Calu3 (cell line): ENCODE results near the gene VDAC1. TPM values are rescaled to one million over a fixed set of nuclear protein-coding genes. Genes with fewer than 3 reads are reported as not detected.
A peak's percentile ranks its signal among the peaks of the same experiment; 100 is the strongest.

Experiments used
- BruUV-seq: library from RNA; stranded (reverse); fragments of 400-500 nt; replicated peaks from 2 replicates; lab custom pipeline; 2021; lab: Mats Ljungman, UMichigan
- CTCF ChIA-PET: fragments of 300-600 bp; sonication (Branson Sonifier 250); formaldehyde crosslinking; loops from one replicate; lab custom pipeline; 2022; ENCODE audit warnings: antibody characterized with exemption; lab: Charles Lee
- DNase-seq: peaks from one replicate; pipeline ENCODE4 v3.0.0; 2022
- H3K27ac Mint-ChIP-seq: one replicate; pipeline ENCODE4 v1.8.0; 2022; ENCODE audit warnings: mixed read lengths; ENCODE audit not compliant: unreplicated experiment
- H3K27me3 Mint-ChIP-seq: one replicate; pipeline ENCODE4 v1.8.0; 2022; ENCODE audit warnings: mixed read lengths; ENCODE audit not compliant: unreplicated experiment
- H3K36me3 Mint-ChIP-seq: one replicate; pipeline ENCODE4 v1.8.0; 2022; ENCODE audit warnings: mild to moderate bottlenecking, moderate library complexity, mixed read lengths; ENCODE audit not compliant: insufficient read depth, unreplicated experiment
- H3K4me1 Mint-ChIP-seq: one replicate; pipeline ENCODE4 v1.8.0; 2022; ENCODE audit warnings: mild to moderate bottlenecking, low read depth, mixed read lengths; ENCODE audit not compliant: unreplicated experiment
- H3K4me3 Mint-ChIP-seq: one replicate; pipeline ENCODE4 v1.8.0; 2022; ENCODE audit warnings: mild to moderate bottlenecking, low read depth, moderate library complexity, mixed read lengths; ENCODE audit not compliant: unreplicated experiment
- H3K9me3 Mint-ChIP-seq: one replicate; pipeline ENCODE4 v1.8.0; 2022; ENCODE audit warnings: low read depth, mixed read lengths; ENCODE audit not compliant: unreplicated experiment
- CTCF ChIP-seq: fragments of 200-600 bp; IDR thresholded peaks from one replicate; pipeline ENCODE4 v1.8.0; 2022; ENCODE audit warnings: antibody characterized with exemption; ENCODE audit not compliant: unreplicated experiment
- intact Hi-C: fragments of 100-400 bp; cut with micrococcal nuclease; formaldehyde crosslinking; loops from one replicate; pipeline ENCODE4 v1.10.0; 2022; ENCODE audit not compliant: unreplicated experiment
- total RNA-seq: library from RNA; stranded (reverse); gene quantifications from 2 replicates; pipeline ENCODE4 v1.2.3, GENCODE V29; 2022

The VDAC1 gene
- total RNA-seq, 1 experiment from 2014 or later = 410 TPM

GRCh38 chr5:134027288-134027615 lies 22.5 kb upstream of the VDAC1 start:
- no peak for DNase-seq
- Mint-ChIP-seq H3K9me3 (no peaks in the 10 kb centered on the region), H3K36me3 (no peaks in the 10 kb centered on the region), H3K4me1 (peaks cover 31% of the 10 kb centered on the region), H3K27ac (no peak overlapping the region), H3K27me3 (no peaks in the 10 kb centered on the region), H3K4me3 (no peak overlapping the region)
- intact Hi-C loops = loop anchor here (10.0 kb wide), 1 partner anchor 268 kb away; no protein-coding TSS in a partner anchor
- no TSS peak for BruUV-seq
- no peak for TF ChIP-seq CTCF
- CTCF ChIA-PET = interaction anchor here (0.6 to 1.5 kb wide), 4 partner anchors 22 to 114 kb away, joined by 3 to 14 read pairs (median 8); partner anchors contain the start of gene VDAC1

GRCh38 chr5:134026521-134027287 lies 21.9 kb upstream of the VDAC1 start:
- CTCF ChIA-PET = interaction anchor here (0.6 to 1.5 kb wide), 25 partner anchors 8 to 560 kb away, joined by 3 to 17 read pairs (median 5); partner anchors contain the start of gene VDAC1
- Mint-ChIP-seq H3K27ac (no peak overlapping the region), H3K4me1 (peaks cover 28% of the 10 kb centered on the region), H3K36me3 (no peaks in the 10 kb centered on the region), H3K9me3 (no peaks in the 10 kb centered on the region), H3K27me3 (no peaks in the 10 kb centered on the region), H3K4me3 (no peak overlapping the region)
- intact Hi-C loops = loop anchor here (10.0 kb wide), 1 partner anchor 268 kb away; no protein-coding TSS in a partner anchor
- peak; percentile 59 for TF ChIP-seq CTCF
- BruUV-seq = no TSS peak
- peak; percentile 82 for DNase-seq

GRCh38 chr5:134025786-134026185 lies 21.0 kb upstream of the VDAC1 start:
- CTCF ChIA-PET = interaction anchor here (0.9 to 1.5 kb wide), 3 partner anchors 25 to 116 kb away, joined by 8 to 14 read pairs (median 8); no protein-coding TSS in a partner anchor
- Mint-ChIP-seq H3K4me3 (no peak overlapping the region), H3K27me3 (no peaks in the 10 kb centered on the region), H3K9me3 (no peaks in the 10 kb centered on the region), H3K36me3 (no peaks in the 10 kb centered on the region), H3K4me1 (peaks cover 28% of the 10 kb centered on the region), H3K27ac (no peak overlapping the region)
- intact Hi-C loops = loop anchor here (10.0 kb wide), 1 partner anchor 269 kb away; no protein-coding TSS in a partner anchor
- no TSS peak for BruUV-seq
- DNase-seq = no peak
- TF ChIP-seq CTCF = no peak

GRCh38 chr5:134024811-134025210 lies 20.0 kb upstream of the VDAC1 start:
- no peak for TF ChIP-seq CTCF
- BruUV-seq = no TSS peak
- peaks cover 35% of the 10 kb centered on the region for H3K4me1 Mint-ChIP-seq
- no peak overlapping the region for H3K27ac Mint-ChIP-seq
- intact Hi-C loops = loop anchor here (10.0 kb wide), 1 partner anchor 270 kb away; no protein-coding TSS in a partner anchor
- no peaks in the 10 kb centered on the region for H3K9me3 Mint-ChIP-seq
- no peak for DNase-seq
- no peaks in the 10 kb centered on the region for H3K27me3 Mint-ChIP-seq
- CTCF ChIA-PET = no interaction called here
- H3K4me3 Mint-ChIP-seq = no peak overlapping the region
- H3K36me3 Mint-ChIP-seq = peaks cover 7% of the 10 kb centered on the region
